ENCODE measurements around the gene C4BPA.

The C4BPA gene

GRCh38 chr1:207186503-207186902 lies 82.5 kb downstream of the C4BPA start:
- no peaks in the 10 kb centered on the region for H4K20me1 ChIP-seq (ENCODE audit: insufficient read depth, low read length)

GRCh38 chr1:207188901-207189300 lies 84.9 kb downstream of the C4BPA start:
- Histone ChIP-seq H3K27ac (ENCODE audit: low read length) (no peak overlapping the region), H3K9me3 (replicated peaks; ENCODE audit: insufficient read depth, low read length) (no peaks in the 10 kb centered on the region), H3K27me3 (replicated peaks; ENCODE audit: insufficient read depth, low read length) (no peaks in the 10 kb centered on the region), H4K20me1 (ENCODE audit: insufficient read depth, low read length) (no peaks in the 10 kb centered on the region), H3K9me2 (replicated peaks; ENCODE audit: insufficient read depth, low read length) (no peaks in the 10 kb centered on the region), H3K4me1 (ENCODE audit: low read length) (no peaks in the 10 kb centered on the region), H3K4me3 (ENCODE audit: low read length) (no peak overlapping the region), H2AFZ (ENCODE audit: low read length) (no peak overlapping the region), H3K79me2 (ENCODE audit: low read length) (no peaks in the 10 kb centered on the region), H3F3A (ENCODE audit: insufficient read depth, low read length) (no peaks in the 10 kb centered on the region), H3K9ac (ENCODE audit: low read length) (no peak overlapping the region), H3K4me2 (ENCODE audit: low read depth, low read length) (no peak overlapping the region), H3K36me3 (replicated peaks; ENCODE audit: insufficient read depth, low read length) (no peaks in the 10 kb centered on the region)
- no peak for DNase-seq
- no peak for TF ChIP-seq EZH2 (optimal IDR thresholded peaks at IDR 0.05; ENCODE audit: low read depth, low read length)
- no peak for TF ChIP-seq EZH2phosphoT487 (IDR thresholded peaks at IDR 0.05; ENCODE audit: low read length)
- TF ChIP-seq CTCF (IDR thresholded peaks at IDR 0.05; ENCODE audit: low read length): no peak

More at GRCh38 chr1:207186503-207186902, 82.5 kb downstream of the C4BPA start:
- Histone ChIP-seq H3K9ac (ENCODE audit: low read length) (no peak overlapping the region), H3K4me1 (ENCODE audit: low read length) (no peaks in the 10 kb centered on the region), H3K36me3 (replicated peaks; ENCODE audit: insufficient read depth, low read length) (no peaks in the 10 kb centered on the region), H3K27me3 (replicated peaks; ENCODE audit: insufficient read depth, low read length) (no peaks in the 10 kb centered on the region), H3K9me2 (replicated peaks; ENCODE audit: insufficient read depth, low read length) (no peaks in the 10 kb centered on the region), H3F3A (ENCODE audit: insufficient read depth, low read length) (no peaks in the 10 kb centered on the region), H3K4me2 (ENCODE audit: low read depth, low read length) (no peak overlapping the region), H3K79me2 (ENCODE audit: low read length) (no peaks in the 10 kb centered on the region), H3K9me3 (replicated peaks; ENCODE audit: insufficient read depth, low read length) (no peaks in the 10 kb centered on the region), H3K4me3 (ENCODE audit: low read length) (no peak overlapping the region), H2AFZ (ENCODE audit: low read length) (no peak overlapping the region), H3K27ac (ENCODE audit: low read length) (no peak overlapping the region)
- no peak for DNase-seq
- TF ChIP-seq EZH2phosphoT487 (IDR thresholded peaks at IDR 0.05; ENCODE audit: low read length): no peak
- no peak for TF ChIP-seq EZH2 (optimal IDR thresholded peaks at IDR 0.05; ENCODE audit: low read depth, low read length)
- no peak for TF ChIP-seq CTCF (IDR thresholded peaks at IDR 0.05; ENCODE audit: low read length)

- H2AFZ ChIP-seq (ENCODE audit: low read length): no peak overlapping the region
- no peaks in the 10 kb centered on the region for H3K27me3 ChIP-seq (replicated peaks; ENCODE audit: insufficient read depth, low read length)
- no peak for TF ChIP-seq EZH2phosphoT487 (IDR thresholded peaks at IDR 0.05; ENCODE audit: low read length)
- no peak for TF ChIP-seq CTCF (IDR thresholded peaks at IDR 0.05; ENCODE audit: low read length)
- no peak for TF ChIP-seq EZH2 (optimal IDR thresholded peaks at IDR 0.05; ENCODE audit: low read depth, low read length)
- peak; percentile 25 for DNase-seq
- H3K4me2 ChIP-seq (ENCODE audit: low read depth, low read length): no peak overlapping the region
- H3F3A ChIP-seq (ENCODE audit: insufficient read depth, low read length): no peaks in the 10 kb centered on the region
- H3K27ac ChIP-seq (ENCODE audit: low read length): no peak overlapping the region
- no peaks in the 10 kb centered on the region for H3K9me3 ChIP-seq (replicated peaks; ENCODE audit: insufficient read depth, low read length)
- H3K4me3 ChIP-seq (ENCODE audit: low read length): no peak overlapping the region
- H3K9me2 ChIP-seq (replicated peaks; ENCODE audit: insufficient read depth, low read length): no peaks in the 10 kb centered on the region
- H3K4me1 ChIP-seq (ENCODE audit: low read length): no peaks in the 10 kb centered on the region
- H3K79me2 ChIP-seq (ENCODE audit: low read length): no peaks in the 10 kb centered on the region
- H4K20me1 ChIP-seq (ENCODE audit: insufficient read depth, low read length): no peaks in the 10 kb centered on the region
- H3K9ac ChIP-seq (ENCODE audit: low read length): no peak overlapping the region
- no peaks in the 10 kb centered on the region for H3K36me3 ChIP-seq (replicated peaks; ENCODE audit: insufficient read depth, low read length)
Measured at GRCh38 chr1:207191061-207191460, 87.0 kb downstream of the C4BPA start.
